A673 (cell line): ENCODE results near the gene FKBP5.

ENCODE experiments used
- EZH2 ChIP-seq: fragments of 200-600 bp; sonication (generic); IDR thresholded peaks from 2 replicates; pipeline ENCODE4 v1.6.1; 2017; ENCODE audit warnings: borderline replicate concordance, low read depth, mild to moderate bottlenecking, mixed read lengths, antibody characterized with exemption, low read length; ENCODE audit not compliant: poor library complexity, severe bottlenecking
- TF ChIP-seq, protein P1 (sequence below): fragments of 300-800, 200-600 bp; sonication (generic); conservative IDR thresholded peaks from 2 replicates; pipeline ENCODE4 v1.5.1; 2017; ENCODE audit warnings: low read depth, mild to moderate bottlenecking, antibody characterized with exemption, low read length, moderate library complexity, mixed read lengths

- TF ChIP-seq, protein P1, sequence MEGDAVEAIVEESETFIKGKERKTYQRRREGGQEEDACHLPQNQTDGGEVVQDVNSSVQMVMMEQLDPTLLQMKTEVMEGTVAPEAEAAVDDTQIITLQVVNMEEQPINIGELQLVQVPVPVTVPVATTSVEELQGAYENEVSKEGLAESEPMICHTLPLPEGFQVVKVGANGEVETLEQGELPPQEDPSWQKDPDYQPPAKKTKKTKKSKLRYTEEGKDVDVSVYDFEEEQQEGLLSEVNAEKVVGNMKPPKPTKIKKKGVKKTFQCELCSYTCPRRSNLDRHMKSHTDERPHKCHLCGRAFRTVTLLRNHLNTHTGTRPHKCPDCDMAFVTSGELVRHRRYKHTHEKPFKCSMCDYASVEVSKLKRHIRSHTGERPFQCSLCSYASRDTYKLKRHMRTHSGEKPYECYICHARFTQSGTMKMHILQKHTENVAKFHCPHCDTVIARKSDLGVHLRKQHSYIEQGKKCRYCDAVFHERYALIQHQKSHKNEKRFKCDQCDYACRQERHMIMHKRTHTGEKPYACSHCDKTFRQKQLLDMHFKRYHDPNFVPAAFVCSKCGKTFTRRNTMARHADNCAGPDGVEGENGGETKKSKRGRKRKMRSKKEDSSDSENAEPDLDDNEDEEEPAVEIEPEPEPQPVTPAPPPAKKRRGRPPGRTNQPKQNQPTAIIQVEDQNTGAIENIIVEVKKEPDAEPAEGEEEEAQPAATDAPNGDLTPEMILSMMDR: no peak
- no peak for TF ChIP-seq EZH2
Observed at GRCh38 chr6:35694462-35694861, 5.7 kb upstream of the FKBP5 start.
